A549 (cell line): ENCODE measurements around the gene TCFL5. TPM values are rescaled to one million over a fixed set of nuclear protein-coding genes. Genes with fewer than 3 reads are reported as not detected.
A peak's percentile ranks its signal among the peaks of the same experiment; 100 is the strongest.

Experiments
- ATAC-seq, 2 experiments: fragments of 200-7000 bp in 1 of 2; fragments of >200 bp in 1 of 2; cut with Nextera tagmentation in 1 of 2; cut with Tn5 transposase in 1 of 2; 3 replicates each; pipeline versions ENCODE4 v1.8.0 to v1.9.1; 2018 to 2020; ENCODE audit warnings: mild to moderate bottlenecking in 1 of 2, moderate library complexity in 1 of 2
- CTCF ChIA-PET: fragments of 300-600 bp; sonication (Branson Sonifier 250); formaldehyde crosslinking; extraction: SDS; loops from one replicate; lab custom pipeline; 2021; ENCODE audit warnings: antibody characterized with exemption, inconsistent platforms; lab: Yijun Ruan, JAX
- POLR2A ChIA-PET: fragments of 350-600 bp; formaldehyde crosslinking; extraction: SDS; loops from one replicate; lab custom pipeline; 2021; ENCODE audit warnings: antibody characterized with exemption, inconsistent platforms; lab: Yijun Ruan, JAX
- DNase-seq, 2 experiments: peaks; one replicate each; pipeline versions ENCODE4 v3.0.0 to v3.0.0-alpha.2; 2011 to 2016; ENCODE audit warnings: low read depth in 1 of 2, low spot score in 1 of 2
- FAIRE-seq: peaks from 2 replicates; lab custom pipeline; 2011; peaks lifted over from hg19 to GRCh38; lab: Jason Lieb, UNC
- H3K27ac ChIP-seq, 2 experiments: fragments of >200 bp; sonication (Bioruptor Twin); formaldehyde crosslinking; 3 replicates each; pipeline ENCODE4 v1.5.1; 2016 to 2017
- H3K4me1 ChIP-seq: fragments of >200 bp; sonication (Bioruptor Twin); formaldehyde crosslinking; 3 replicates; pipeline ENCODE4 v1.6.1; 2016
- H3K4me2 ChIP-seq: fragments of >200 bp; sonication (Bioruptor Twin); formaldehyde crosslinking; 3 replicates; pipeline ENCODE4 v1.6.1; 2016
- H3K4me3 ChIP-seq: fragments of >200 bp; sonication (Bioruptor Twin); formaldehyde crosslinking; 3 replicates; pipeline ENCODE4 v1.5.1; 2016
- H3K9me3 ChIP-seq: fragments of >200 bp; sonication (Bioruptor Twin); formaldehyde crosslinking; 3 replicates; pipeline ENCODE4 v1.6.1; 2016
- BHLHE40 ChIP-seq: IDR thresholded peaks from 2 replicates; pipeline ENCODE4 v1.6.1; 2012; ENCODE audit warnings: low read depth, low read length, inconsistent platforms
- CTCF ChIP-seq: fragments of >200 bp; sonication (Bioruptor Twin); formaldehyde crosslinking; IDR thresholded peaks from 3 replicates; pipeline ENCODE4 v1.5.1; 2016
- EHF ChIP-seq: fragments of 250-450 bp; sonication (Bioruptor Pico); IDR thresholded peaks from 2 replicates; pipeline ENCODE4 v1.5.0; 2020; ENCODE audit warnings: mild to moderate bottlenecking
- ESRRA ChIP-seq: fragments of 150-350 bp; IDR thresholded peaks from 2 replicates; pipeline ENCODE4 v1.6.1; 2014; ENCODE audit warnings: mild to moderate bottlenecking, low read length, borderline replicate concordance
- FOSL2 ChIP-seq, 2 experiments: fragments of 450-650 bp in 1 of 2; fragments of >200 bp in 1 of 2; sonication (Bioruptor Twin) in 1 of 2; formaldehyde crosslinking; IDR thresholded peaks; 2 replicates each; pipeline versions ENCODE4 v1.5.0 to v1.6.1; 2016 to 2020; ENCODE audit warnings: mild to moderate bottlenecking in 1 of 2, moderate library complexity in 1 of 2
- HOXA7 ChIP-seq: fragments of 250-450 bp; sonication (Bioruptor Pico); IDR thresholded peaks from 2 replicates; pipeline ENCODE4 v1.5.0; 2020; ENCODE audit warnings: mild to moderate bottlenecking, moderate library complexity
- KDM1A ChIP-seq: fragments of 200-600 bp; sonication (generic); IDR thresholded peaks from 2 replicates; pipeline ENCODE4 v1.6.1; 2016; ENCODE audit warnings: low read depth, mild to moderate bottlenecking
- PHF8 ChIP-seq: fragments of 200-600 bp; sonication (generic); IDR thresholded peaks from 2 replicates; pipeline ENCODE4 v1.6.1; 2016; ENCODE audit warnings: low read depth, mild to moderate bottlenecking, antibody characterized with exemption, moderate library complexity, borderline replicate concordance
- POLR2A ChIP-seq: IDR thresholded peaks from 2 replicates; pipeline ENCODE4 v1.6.1; 2012; ENCODE audit warnings: mild to moderate bottlenecking, low read length
- POLR2AphosphoS2 ChIP-seq: conservative IDR thresholded peaks from 2 replicates; pipeline ENCODE4 v1.6.1; 2012; ENCODE audit warnings: low read length, improper control_type of control experiment, inconsistent platforms
- REST ChIP-seq: fragments of 200-600 bp; sonication (generic); IDR thresholded peaks from 2 replicates; pipeline ENCODE4 v1.6.1; 2016; ENCODE audit warnings: antibody characterized with exemption, mild to moderate bottlenecking, moderate library complexity
- RFX5 ChIP-seq: fragments of 450-650 bp; IDR thresholded peaks from 2 replicates; pipeline ENCODE4 v1.7.1; 2014; ENCODE audit warnings: antibody characterized with exemption, mild to moderate bottlenecking, moderate library complexity
- TFCP2L1 ChIP-seq: fragments of 250-450 bp; sonication (Bioruptor Pico); IDR thresholded peaks from 2 replicates; pipeline ENCODE4 v1.5.0; 2021; ENCODE audit warnings: mild to moderate bottlenecking
- ZNF302 ChIP-seq: fragments of 250-450 bp; sonication (Bioruptor Pico); IDR thresholded peaks from 2 replicates; pipeline ENCODE4 v1.9.0; 2021; ENCODE audit warnings: inconsistent platforms, mild to moderate bottlenecking, moderate library complexity
- WGBS: methylation state at CpG from one replicate; pipeline ENCODE4 v1.1.6; 2017; ENCODE audit errors: missing lambda C conversion rate; 5-methylcytosine and 5-hydroxymethylcytosine counted together
- polyA plus RNA-seq, 4 experiments: library from polyadenylated mRNA; depleted of rRNA in 3 of 4; stranded (reverse); fragments of >200 nt; fragmentation: RNase III in 1 of 4; extraction: RNeasy Plus Mini Kit Qiagen cat#74134 plus additional on column Dnase treatment in 1 of 4; gene quantifications; 2 replicates in 3 of 4; 3 replicates in 1 of 4; pipeline ENCODE4 v1.2.3, GENCODE V29; 2011 to 2017

Gene TCFL5
- polyA plus RNA-seq, 2 of the 4 experiments (the other 2 are of a cell fraction): 5.6 to 7.1 TPM

- TF ChIP-seq REST: no peak
Measured at GRCh38 chr20:62816884-62817873, 44.4 kb downstream of the TCFL5 start, which contains the start of gene COL9A3 (continued).

- WGBS: 69% methylated on average over 36 of the region's 57 CpGs
- H3K4me3 ChIP-seq: peak overlapping the region; percentile 40
- no peak for TF ChIP-seq PHF8
- no peak for TF ChIP-seq HOXA7 (CRISPR knock-in tag)
- no peak for TF ChIP-seq FOSL2 (IDR thresholded peaks at IDR 0.05)
- no peak for TF ChIP-seq FOSL2 (CRISPR knock-in tag; IDR thresholded peaks at IDR 0.05)
- TF ChIP-seq TFCP2L1 (CRISPR knock-in tag): no peak
- TF ChIP-seq POLR2A: no peak
- no peak for TF ChIP-seq RFX5
- TF ChIP-seq ZNF302 (CRISPR knock-in tag): no peak
- TF ChIP-seq KDM1A: no peak
- TF ChIP-seq BHLHE40: no peak
- TF ChIP-seq POLR2AphosphoS2: no peak
- no peak for TF ChIP-seq ESRRA
- TF ChIP-seq CTCF: no peak
- no peak for TF ChIP-seq EHF
- TF ChIP-seq, all 56 proteins: peak for 0
- Histone ChIP-seq H3K4me2 (peak overlapping the region; percentile 78), H3K4me1 (peaks cover 44% of the 10 kb centered on the region), H3K27ac (peak overlapping the region; percentile 24 to 76; a peak in 4 of 6 replicates), H3K9me3 (no peaks in the 10 kb centered on the region)
- POLR2A ChIA-PET: interaction anchor here (0.9 kb wide), 1 partner anchor 20 kb away, joined by 3 read pairs; the partner anchor contains the start of gene MRGBP
- FAIRE-seq (no peak), DNase-seq (no peak), ATAC-seq (no peak)
- CTCF ChIA-PET: interaction anchor here (0.6 to 1.7 kb wide), 4 partner anchors 25 to 193 kb away, joined by 3 to 8 read pairs (median 3); no protein-coding TSS in a partner anchor
Measured at GRCh38 chr20:62816031-62816883, 45.4 kb downstream of the TCFL5 start.
